Middle frontal gyrus (tissue), 1 donor: ENCODE measurements around the gene ZNRF3.
A peak's percentile ranks its signal among the peaks of the same experiment; 100 is the strongest.

Experiments used
- DNase-seq: peaks from one replicate; pipeline ENCODE4 v3.0.0-alpha.2; 2015; ENCODE audit warnings: low spot score; ENCODE audit errors: extremely low spot score

Gene ZNRF3

DNA sequence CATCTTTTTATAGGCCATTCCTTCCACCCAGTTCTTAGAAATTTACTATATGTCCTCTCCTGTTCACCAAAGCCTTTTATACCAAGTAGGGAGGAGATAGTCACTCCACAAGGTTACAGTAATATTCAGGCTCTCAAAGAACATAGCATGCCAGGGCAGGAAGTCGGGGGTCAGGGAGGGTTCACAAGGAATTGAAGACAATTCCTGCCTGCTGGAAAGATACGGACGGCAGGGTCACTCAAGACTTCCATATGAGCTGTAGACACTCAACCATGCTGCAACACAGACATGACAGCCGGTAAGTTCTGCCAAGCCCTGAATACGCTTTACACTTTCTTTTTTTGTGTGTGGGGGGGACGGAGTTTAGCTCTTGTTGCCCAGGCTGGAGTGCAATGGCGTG lies 177.6 kb downstream of the ZNRF3 start:
- no peak for DNase-seq

DNA sequence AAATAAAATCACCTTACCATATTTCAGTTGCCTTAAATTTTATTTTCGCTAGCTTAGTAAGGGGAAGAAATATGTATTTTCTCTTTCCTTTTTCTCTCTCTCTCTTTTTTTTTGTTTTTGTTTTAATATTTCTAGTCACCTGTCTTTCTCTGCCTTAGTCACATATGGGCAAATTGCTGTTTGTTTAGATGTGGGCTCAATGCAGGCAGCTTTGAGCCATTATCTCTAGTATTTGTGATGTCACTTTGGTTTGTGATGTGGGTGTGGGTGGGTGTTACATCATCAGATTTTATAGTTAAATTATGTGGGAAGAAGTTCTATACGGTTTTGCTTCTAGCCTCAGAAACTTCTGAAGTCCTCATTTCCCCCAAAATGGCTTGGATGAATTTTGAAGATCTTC lies 178.4 kb downstream of the ZNRF3 start, which contains the start of gene C22orf31:
C22orf31 (minus strand) TSS at position 59 of the 400 bp plus-strand sequence; CDS start at position 20, 39 bp downstream.
- no peak for DNase-seq

DNA sequence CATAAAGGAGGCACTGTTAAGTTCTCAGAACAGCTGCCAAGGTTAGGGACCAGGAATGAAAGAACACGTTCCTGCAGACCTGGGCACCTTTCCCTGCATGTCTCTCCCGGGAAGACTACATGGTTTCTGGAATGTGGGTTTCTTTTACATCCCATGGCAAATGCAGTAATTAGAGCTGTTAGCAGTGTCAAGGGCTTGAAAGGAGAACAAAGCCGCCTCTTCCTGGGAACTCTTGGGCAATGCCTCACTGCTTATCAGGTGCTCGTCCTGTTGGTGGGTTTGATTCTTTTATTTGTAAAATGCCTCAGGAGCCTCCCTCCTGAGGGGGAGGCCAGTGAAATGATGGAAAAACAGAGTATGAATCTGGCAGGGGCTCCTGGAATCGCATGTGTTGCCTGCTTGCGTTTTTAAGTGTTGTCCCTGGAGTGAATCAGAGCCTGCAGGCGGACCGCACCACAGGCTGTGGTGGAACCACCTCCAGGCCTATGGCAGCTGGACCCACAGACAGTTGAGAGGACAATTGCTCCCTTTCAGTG lies 179.0 kb downstream of the ZNRF3 start:
- no peak for DNase-seq

DNA sequence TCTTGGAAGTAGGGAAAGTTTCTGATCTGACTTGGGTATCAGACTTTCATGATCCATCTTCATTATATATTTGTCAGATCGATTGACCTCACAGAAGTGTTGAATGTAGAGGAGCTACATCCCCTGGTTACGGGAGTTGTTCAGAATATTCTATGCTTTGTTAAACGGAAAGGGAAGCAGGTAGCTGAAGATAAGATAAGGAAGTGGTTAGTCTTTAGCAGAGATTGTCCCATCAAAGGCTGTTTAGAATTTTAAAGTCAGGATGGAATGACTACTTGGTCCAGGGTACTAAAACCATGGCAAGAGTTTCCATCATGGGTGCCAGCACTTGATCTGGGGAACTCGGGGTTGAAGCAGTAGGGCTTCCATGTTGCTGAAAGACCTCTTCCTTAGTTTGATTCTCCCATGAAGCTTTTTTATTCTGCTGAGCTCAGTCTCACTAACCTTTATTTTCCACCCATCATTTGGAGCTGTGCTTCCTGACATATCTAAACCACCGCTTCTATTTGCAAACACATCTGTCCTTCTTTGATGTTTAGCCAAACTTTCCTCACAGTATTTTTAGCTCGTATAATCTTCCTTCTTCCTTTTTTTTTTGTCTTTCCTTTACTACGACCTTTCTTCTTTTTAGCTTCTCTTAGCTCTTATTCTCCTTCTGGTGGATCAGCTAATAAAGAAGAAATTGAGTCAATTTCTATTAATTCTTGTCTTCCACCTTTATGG lies 182.3 kb downstream of the ZNRF3 start:
- DNase-seq, result no peak

DNA sequence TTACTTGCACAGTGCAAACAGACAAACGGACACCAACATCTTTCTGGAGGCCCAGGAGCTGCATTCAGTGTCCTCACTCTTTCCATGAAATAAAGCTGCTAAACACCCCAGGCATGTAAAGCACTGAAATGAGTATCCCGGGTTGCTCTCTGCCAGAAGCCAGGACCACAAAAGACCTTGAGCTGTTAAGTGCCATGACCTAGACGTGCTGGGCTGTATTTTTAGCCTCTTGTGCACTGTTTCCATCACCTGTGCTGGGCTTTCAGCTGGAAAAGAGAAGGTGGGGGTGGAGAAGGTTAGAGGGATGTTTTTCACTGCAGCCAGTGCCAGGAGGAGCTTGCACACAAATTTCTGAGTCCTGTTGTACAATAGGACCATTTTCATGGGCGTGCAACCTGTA lies 186.1 kb downstream of the ZNRF3 start:
- DNase-seq, result no peak

DNA sequence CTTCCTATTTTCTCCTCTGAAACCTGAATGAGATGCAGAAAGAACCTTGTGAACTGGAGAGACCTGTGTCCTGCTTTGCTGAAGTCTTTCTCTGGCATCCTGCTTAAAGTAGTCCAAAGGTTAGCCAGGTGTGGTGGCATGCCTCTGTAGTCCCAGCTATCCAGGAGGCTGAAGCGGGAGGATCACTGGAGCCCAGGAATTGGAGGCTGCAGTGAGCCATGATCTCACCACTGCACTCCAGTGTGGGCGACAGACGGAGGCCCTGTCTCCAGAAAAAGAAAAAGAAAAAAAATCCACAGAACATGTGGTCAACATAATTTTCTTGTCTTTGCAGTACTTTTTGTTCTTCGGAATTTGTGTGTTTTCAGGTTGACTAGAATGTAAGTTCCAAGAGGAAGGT lies 187.1 kb downstream of the ZNRF3 start:
- DNase-seq, result no peak

DNA sequence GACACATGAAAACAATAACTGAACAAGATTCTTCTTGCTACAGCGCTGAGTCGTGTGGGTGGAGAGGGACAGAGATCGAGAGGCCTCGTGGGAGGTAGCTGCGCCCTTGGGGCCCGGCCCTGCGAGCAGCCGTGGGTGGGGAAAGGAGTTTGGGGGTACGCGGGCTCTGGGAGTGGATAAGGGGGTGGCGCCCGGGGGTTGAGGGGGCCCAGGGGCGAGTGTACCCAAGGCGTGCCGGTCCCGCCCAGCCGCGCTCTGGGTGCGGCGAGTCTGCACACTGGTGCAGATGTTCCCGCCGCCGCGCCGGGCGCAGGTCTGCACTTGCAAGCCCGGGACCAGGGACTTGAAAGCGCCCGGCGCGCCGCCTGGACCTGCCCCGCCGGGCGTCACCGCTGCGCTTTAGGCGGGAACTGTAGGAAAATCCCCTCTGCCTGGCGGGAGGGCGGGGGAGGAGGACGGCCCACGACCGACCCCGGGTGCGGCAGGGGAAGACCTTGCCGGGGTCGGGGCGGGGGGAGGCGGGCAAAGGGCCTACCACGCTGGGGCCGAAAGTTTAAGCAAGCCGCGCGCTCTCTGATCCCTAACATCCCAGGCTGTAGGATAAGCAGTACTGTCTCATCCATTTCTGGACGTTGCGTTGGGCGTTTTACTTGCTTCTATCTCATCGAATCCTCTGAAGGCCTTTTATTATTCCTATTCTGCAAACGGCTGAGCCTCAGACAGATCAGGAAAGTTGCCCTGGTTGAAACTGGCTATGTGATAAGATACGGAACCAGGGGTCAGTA lies 188.1 kb downstream of the ZNRF3 start:
- DNase-seq, result no peak

DNA sequence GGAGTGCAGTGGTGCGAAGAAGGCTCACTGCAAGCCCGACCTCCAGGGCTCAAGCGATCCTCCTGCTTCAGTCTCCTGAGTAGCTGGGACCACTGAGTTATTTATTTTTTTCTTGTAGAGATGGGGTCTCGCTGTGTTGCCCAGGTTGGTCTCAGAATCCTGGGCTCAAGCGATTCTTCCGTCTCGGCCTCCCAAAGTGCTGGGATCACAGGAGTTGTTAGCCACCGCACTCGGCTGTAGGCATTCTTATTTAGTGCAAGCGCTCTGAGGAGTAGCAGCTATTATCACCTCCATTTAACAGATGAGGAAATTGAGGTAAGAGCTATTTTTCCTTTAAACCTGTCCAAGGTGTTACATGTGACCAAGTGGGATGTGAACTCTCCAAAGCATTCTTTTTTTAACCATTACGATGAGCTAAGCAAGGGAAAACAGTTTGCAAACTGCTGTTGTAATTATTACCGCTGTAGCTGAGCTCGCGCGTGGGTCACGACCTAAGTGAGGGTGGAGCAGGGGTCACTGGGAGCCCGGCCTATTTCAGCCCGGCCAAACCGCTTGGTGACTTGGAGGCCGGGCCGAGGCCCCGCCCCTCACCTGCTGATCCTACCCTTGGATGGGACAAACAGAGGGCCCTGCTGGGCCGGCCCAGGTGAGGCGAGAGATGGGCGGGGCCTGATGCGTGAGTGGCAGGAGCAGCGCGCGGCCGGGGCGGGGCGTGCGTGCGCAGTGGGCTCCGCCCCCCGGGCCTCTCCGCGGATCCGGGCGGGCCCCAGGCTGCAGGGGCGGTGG lies 189.0 kb downstream of the ZNRF3 start:
- DNase-seq, result peak; percentile 35

DNA sequence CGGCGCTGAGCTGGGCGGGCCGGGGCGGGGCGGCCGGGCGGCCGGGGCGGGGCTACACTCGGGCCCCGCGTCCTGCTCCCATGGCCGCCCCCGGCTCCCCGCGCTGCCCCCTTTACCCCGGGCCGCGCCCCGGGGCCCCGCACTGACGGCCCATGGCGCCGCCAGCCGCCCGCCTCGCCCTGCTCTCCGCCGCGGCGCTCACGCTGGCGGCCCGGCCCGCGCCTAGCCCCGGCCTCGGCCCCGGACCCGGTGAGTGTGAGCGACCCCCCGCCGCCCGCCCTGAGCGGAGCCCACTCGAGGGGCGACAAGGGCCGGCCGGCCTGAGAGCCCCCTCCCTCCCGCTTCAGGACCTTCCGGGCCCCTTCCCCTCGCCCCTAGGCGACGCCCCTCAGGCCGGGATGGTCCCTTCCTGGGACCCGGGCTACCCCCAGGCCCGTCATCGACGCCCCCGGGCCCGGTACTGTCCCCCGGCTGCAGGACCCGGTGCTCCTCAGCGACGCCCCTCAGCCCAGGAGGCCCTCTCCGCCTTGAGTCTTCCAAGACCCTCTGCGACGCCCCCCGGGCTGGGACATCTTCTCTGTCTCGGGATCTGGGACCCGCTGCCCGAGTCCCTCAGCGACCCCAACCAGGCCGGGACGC lies 189.7 kb downstream of the ZNRF3 start, which contains the start of gene KREMEN1:
KREMEN1 (plus strand) TSS at position 57 of the 639 bp plus-strand sequence; CDS start at position 153, 96 bp downstream.
- DNase-seq, result no peak

DNA sequence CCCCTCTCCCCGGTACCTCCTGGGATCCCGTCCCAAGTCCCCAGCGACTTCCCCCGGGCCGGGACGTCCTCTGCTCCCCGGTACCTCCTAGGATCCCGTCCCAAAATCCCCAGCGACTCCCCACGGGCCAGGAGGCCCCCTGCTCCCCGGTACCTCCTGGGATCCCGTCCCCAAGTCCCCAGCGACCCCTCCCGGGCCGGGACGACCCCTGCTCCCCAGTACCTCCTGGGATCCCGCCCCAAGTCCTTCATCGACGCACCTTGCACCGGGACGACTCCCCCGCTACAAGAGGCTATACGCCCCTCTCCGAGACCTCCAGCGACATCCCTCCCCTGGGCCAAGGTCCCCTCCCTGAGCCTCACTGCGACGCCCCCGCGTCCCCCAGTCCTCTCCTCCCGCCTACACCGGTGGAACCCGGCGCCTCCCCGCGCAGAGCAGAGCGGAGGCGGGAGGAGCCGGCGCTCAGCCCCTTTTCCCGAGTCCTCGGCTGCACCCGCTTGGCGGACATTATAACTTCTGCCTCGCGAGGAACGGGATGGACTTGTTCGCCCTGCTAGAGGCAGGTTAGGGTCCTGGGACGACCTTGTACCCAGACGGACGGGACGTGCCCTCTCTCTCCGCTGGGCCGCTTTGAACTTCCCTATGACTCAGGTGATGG lies 190.4 kb downstream of the ZNRF3 start:
- DNase-seq, result no peak

DNA sequence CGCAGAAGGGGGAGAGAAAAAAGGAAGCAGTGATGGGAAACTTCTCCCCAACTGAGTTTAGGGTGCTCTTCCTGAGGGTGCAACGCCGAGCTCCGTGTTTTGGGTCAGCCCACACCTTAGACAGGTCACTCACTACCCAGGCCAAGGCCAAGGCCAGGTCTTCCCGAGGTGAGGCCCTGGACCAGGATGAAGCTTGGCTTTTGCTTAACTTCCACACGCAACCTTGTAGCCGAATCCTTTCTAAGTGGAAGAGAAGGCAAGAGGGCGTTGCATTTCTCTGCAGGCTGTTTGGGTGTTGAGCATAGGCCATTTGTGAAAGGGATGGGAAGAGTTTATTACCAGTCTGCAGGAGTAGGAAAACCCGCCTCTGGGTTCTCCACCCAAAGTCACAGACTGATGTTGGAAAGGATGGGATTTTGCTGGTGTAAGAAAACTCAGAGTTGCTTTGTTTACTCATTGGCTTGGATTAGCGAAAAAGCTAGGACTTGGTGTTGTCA lies 191.0 kb downstream of the ZNRF3 start:
- no peak for DNase-seq

DNA sequence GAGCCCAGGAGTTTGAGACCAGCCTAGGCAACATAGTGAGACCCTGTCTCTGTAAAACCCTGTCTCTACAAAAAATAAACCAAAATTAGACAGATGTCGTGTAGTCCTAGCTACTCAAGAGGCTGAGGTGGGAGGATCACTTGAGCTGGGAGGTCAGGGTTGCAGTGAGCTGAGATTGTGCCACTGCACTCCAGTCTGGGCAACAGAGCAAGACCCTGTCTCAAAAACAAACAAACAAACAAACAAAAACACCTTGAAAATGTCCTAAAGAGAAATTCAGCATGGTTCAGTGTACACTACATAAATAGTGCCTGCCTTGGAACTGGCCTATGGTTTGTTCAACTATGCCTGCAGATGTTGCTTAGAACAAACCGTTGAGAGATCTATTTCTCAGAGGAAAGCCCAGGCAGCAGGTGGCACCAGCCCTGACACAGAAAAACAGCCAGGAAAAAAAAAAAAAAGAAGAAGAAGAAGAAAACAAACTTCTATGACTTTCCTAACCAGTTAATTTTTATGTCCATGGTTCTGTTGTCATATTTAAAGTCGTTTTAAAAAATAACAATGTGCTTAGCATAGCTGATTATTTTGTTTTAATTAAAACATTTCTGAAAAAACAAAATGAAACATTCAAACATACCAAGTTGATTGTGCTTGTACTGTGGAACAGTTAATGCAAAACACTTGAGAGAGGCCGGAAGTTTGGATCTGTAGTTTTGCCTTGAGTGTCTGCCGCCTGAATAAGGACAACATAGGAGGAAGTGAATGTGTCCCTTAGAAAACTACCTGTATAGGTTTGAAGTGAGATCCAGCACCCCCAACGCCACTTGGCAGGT lies 194.9 kb downstream of the ZNRF3 start:
- no peak for DNase-seq

DNA sequence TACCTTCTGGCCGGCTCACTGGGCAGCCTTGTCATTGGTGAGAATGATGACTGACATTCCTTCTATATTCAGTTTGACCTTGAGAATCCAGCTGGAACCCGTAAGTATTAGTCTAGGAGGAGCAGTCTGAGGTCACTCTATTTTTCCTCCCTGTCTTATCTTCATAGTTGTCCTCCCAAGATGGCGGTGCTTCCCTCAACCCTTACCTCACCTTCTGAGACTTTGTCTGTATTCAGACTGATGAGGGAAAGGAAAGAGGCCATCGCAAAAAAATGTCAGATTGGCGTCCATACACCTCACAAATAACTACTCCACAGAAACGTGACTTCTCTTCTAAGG lies 195.5 kb downstream of the ZNRF3 start:
- no peak for DNase-seq

DNA sequence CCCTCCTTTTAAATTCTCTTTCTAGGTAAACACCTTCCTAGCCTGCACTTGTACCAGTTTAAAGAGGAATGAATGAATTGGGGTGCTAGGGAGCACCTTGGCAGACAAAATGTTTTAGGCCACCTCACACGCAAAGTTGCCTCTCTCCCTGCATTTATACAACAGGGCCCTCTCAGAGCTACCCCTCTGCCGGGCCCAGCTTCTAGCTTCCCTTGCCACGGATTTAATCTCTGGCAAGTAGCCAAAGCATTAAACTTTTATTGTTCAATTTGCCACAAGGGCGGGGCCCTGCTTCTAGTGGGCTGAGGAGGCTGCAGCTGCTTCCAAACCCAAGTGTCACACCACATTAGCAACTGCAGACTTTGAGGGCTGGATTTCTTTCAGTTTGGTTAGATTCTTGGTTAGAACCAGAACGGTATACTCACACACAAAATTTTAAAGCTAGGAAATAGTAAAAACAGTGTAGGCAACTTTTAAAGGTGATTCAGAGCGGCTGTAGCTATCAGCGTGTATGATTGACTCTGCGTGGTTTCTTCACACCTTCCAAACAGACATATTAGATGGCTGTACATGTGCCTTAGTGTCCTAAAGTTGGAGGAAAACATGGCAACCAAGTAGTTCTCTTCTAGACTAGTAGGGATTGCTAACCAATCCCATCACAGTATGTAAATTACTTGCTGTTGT lies 196.0 kb downstream of the ZNRF3 start:
- DNase-seq, result no peak

DNA sequence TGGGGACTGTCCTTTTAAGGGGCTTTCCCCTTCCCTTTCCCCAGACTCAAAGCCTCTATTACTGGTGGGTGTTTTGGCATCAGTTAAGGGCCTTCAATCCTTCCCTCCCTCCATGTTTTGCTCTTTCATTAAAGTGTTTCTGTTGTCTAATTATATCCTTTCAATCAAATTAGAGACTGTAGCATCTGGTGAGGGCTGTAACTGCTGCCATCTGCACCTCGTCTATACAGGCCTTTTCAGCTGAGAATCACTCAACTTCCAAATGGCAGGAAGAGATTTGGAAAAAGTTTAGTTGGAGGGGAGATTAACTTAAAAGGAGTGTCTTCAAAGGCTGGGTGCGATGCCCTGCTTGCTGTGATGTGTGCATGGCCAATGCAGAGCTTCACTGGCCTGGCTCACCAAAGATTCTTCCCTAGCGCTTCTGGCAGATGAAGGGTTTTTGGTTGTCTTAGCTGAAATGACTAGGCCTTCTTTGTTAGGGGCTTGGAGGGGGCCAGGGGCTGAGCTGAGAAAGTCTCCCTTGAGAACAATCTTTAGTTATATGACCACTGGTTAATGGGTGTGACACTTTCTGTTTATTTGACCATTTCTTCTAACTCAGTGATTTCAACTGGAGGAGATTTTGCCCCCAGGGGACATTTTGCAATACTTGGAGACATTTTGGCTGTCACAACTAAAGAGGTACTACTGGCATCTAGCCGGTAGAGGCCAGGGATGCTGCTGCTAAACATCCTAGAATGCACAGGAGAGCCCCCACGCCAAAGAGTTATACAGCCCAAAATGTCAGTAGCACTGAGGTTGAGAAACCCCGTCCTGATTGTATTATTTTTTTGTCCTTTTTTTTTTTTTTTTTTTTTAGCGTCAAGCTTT lies 197.0 kb downstream of the ZNRF3 start:
- no peak for DNase-seq

DNA sequence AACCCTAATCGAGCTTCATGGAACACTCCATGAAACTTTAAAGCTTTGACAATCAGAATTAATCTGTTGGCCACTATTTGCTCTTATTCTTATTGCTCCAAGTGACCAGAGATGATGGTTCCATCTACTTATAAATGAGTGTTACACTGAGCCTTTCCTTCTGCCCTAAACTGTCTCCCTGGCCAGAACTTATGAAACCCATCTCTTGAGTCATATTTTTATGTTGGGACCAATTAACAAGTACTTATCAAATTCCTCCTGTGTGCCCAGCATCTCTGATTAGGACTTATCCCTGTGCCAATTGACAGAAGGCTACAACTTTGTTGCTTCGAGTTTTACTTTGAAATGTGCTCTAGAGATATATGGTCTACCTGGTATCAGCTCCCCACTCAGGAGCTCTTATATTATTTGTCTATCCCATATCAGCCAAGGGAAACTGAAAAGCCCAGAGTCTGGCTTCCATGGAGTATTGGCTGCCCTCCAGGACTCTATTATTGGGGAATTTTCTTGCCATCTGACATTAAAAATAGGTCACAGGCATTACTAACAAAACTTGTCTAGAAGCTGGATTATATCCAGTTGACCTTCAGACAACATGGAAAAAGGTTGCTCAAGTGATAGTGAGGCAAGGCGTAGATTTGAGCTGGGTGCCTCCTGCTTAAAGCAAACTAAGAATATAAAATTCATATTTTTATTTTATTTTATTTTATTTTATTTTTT lies 198.3 kb downstream of the ZNRF3 start:
- no peak for DNase-seq

DNA sequence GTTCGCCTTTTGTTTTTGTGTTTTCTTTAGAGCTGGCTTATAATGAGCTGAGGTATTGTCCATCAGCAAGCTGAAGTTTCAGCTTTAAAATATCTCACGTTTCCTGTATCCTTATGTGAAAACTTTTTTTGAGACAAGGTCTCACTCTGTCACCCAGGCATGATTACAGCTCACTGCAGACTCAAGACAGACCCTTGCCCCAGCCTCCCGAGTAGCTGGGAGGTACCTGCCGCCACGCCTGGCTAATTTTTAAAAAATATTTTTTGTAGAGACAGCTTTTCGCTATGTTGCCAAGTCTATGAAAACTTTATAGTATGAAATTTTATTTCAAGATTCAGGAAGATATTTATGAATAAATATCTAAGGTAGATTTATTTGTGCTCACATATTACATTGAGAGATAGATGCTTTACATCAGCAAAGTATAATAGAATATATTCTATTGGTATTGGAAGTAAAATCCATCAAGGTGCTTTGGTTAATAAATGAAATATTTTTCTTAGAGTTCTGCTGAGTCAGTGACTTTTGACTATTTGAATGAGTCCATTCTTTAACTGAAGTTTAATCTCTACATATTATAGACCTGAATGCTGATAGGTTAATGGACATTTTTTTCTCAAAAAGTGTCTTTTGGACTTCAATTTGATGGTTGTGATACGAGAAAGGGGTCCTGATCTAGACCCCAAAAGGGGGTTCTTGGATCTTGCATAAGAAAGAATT lies 199.6 kb downstream of the ZNRF3 start:
- DNase-seq, result no peak
